Stimulated activated CD4-positive, alpha-beta T cell treated with anti-CD3 and anti-CD28 coated beads, Interleukin-15, amount 100 ng/mL, for 1 hour (primary cell): ENCODE results near the gene AKAP13.

Experiments
- DNase-seq, 2 donors: peaks; one replicate each; pipeline ENCODE4 v3.0.0-alpha.2; 2020; ENCODE audit warnings: low read depth in 1 of 2, low spot score in 1 of 2

The AKAP13 gene

GRCh38 chr15:85751291-85752123, 371.1 kb downstream of the AKAP13 start:
- DNase-seq: no peak

DNA sequence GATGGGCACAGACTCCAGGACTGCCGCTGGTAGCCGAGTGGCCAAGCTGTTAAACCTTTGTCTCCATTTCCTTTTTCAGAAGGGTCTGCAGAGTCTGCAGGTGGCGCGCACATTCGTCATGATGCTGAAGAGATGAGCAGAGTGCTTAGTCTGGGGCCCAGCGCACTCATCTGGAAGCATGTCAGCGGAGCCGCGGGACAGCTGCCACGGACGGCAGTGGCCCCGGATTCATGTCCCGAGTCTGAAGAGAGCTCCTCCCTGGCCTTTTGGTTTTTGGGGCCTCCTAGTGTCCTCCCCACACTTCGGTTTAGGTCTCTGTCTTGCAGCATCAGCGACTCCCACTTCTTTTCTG, 371.7 kb downstream of the AKAP13 start:
- DNase-seq: no peak

- no peak for DNase-seq
Measured at GRCh38 chr15:85752491-85752961, 372.1 kb downstream of the AKAP13 start.

DNA sequence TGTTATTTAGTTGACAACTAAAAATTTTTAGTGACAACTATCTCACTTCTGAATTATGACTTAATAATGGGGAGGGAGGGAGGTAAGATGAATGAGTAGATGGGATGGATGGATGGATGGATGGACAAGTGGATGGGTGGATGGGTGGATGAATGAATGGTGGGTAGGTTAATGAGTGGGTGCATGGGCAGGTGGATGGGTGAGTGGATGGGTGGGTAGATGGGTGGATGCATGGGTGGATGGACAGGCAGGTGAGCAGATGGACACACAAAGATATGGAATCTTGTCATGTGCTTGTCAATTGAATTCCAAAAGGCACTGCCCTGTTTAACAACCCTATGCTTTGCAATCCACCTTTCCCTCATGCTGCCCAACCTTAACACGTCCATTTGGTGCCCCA, 372.9 kb downstream of the AKAP13 start:
- no peak for DNase-seq

- DNase-seq: no peak
Measured at GRCh38 chr15:85753791-85754452, 373.5 kb downstream of the AKAP13 start.

DNA sequence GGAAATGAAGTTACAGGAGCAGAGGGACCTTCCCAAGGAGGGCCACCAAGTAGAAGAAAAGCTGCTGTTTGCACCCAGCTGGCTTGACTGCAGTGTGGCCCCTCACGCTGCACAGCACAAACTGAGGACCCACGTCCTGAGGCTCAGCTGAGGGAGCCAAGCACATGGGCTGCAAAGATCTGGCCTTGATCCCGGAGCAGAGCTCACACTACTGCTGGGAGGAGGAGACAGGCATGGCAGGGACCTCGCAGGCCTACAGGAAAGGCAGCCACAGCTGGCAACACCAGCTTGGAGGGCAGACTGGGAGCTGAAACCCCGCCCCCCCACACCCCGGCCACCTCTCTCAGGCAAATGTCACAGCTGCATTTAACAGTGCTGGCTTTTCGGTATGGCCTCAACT, 374.6 kb downstream of the AKAP13 start:
- no peak for DNase-seq

- DNase-seq: no peak
Measured at GRCh38 chr15:85755471-85755870, 375.1 kb downstream of the AKAP13 start.

DNA sequence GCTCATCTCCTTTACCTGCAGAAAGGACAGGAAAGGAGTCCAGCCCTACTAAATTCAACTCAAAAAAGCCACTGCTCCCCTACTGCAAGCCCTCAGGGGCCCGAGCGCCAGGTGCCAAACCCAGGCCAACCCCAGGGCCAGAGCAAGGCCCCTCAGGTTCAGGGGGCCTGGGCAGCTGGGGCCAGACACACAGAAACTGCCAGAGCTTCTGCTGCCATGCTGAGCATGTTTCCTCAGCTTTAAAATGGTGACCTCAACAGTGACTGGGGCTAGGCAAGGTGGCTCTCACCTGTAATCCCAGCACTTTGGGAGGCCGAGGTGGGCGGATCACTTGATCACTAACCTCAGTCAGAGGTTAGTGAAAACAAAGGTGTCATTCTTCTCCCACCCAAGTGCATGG, 375.5 kb downstream of the AKAP13 start:
- no peak for DNase-seq

- no peak for DNase-seq
Measured at GRCh38 chr15:85756411-85757072, 376.1 kb downstream of the AKAP13 start.

- no peak for DNase-seq
Measured at GRCh38 chr15:85757073-85757938, 376.9 kb downstream of the AKAP13 start.

- no peak for DNase-seq
Measured at GRCh38 chr15:85757939-85758654, 377.7 kb downstream of the AKAP13 start.

DNA sequence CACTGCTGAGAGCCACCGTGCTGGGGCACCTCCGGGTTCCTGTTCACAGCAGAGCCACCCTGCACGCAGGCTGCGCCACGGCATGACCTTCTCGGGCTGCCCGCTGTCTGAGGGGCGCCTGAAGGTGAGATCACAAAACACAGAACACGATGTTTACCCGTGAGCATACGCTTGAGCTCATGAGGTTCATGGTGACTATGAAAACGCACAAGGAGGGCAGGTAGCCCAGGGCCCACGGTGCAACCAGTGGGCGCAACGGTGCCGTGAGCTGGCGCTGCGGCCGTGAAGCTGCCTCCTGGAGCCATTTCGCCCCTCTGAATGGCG, 378.2 kb downstream of the AKAP13 start:
- no peak for DNase-seq

- DNase-seq: no peak
Measured at GRCh38 chr15:85759376-85759775, 379.0 kb downstream of the AKAP13 start.

GRCh38 chr15:85760049-85760448, 379.6 kb downstream of the AKAP13 start:
- DNase-seq: no peak

DNA sequence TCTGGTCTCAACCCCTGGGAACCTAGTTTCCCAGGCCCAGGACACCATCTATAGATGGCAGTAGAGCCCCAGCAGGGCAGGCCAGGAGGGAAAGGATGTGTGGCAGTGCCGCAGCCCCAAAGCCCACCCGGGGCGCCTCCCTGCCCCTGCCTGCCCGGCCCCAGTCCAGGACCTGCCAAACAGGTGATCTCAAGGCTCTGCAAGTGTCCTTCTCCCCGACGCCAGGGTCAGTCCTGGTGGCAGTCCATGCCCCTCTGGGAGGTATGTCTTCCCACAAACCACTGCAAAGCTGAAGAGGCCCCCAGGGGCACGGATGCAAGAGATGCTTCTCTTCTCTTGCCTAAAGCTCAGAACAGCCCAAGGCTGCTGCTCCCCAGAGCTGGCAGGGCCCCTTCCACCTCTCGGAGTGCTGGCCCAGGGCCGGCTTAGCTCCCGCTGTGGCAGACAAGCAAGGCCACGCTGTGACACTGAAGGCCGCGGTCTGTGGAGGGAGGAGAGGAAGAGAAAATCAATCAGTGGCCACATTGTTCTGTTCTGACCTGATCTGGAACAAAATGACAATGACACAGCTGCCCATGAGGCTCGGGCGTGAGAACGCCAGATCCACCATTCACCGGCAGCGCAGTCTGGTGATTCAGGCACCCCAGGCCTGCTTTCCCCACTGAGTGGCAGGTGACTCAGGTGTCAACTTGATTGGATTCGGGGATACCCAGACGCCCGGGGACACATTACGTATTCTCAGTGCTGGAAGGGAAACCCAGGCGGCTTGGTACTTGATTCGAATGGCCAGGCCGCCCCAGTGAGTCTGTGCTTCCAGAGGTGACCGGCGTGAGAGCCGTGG, 380.3 kb downstream of the AKAP13 start:
- no peak for DNase-seq

GRCh38 chr15:85761635-85762034, 381.2 kb downstream of the AKAP13 start:
- no peak for DNase-seq

DNA sequence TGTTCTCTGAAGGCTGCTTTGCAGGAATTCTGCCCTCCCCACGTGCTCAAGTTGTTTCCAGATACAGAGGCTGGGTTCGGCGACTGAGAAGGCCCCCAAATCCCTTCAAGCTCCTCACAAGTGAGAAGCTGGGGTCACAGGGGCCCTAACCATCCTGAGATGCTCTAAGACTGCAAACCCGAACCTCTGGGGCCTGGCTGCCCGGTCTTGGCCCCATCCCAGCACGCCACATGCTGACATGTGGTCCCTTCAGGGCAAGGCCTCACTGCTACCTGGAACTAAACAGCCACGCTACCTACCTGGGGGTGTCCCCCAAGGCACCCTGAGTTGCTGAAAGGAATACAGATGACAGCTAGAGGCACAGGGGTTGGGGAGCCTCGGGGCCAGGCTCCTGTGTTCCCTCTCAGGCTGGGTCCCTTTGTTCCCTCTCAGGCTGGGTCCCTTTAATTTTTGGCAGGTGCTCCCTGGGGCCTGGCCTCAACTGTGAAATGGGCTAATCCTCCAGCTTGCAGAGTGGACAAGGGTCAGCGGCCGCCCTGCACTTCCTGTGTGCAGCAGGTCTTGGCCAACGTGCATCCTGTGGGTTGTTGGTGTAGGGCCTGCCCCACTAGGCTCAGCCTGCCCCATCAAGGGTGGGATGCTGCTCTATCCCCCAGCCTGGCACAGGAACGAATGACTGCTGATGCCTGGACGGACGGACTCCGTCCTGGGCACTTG, 381.8 kb downstream of the AKAP13 start:
- no peak for DNase-seq

GRCh38 chr15:85762756-85763127, 382.3 kb downstream of the AKAP13 start:
- DNase-seq: no peak

- no peak for DNase-seq
Measured at GRCh38 chr15:85763157-85763556, 382.8 kb downstream of the AKAP13 start.
